Psoas muscle (tissue), 8 donors: ENCODE data around the gene DAB1. TPM values are rescaled to one million over a fixed set of nuclear protein-coding genes. Genes with fewer than 3 reads are reported as not detected.

Experiments used
- ATAC-seq, 4 donors: fragments of 200-7000 bp; cut with Tn5 transposase; one replicate each; pipeline ENCODE4 v1.9.1; 2020; ENCODE audit warnings: moderate library complexity in 3 of 4, mild to moderate bottlenecking in 2 of 4
- DNase-seq, 2 donors: peaks; one replicate each; pipeline ENCODE4 v3.0.0-alpha.2; 2020
- H3K27ac ChIP-seq: fragments of 200-600 bp; one replicate; pipeline ENCODE4 v1.8.0; 2022
- H3K27me3 ChIP-seq, 3 donors: fragments of 200-600 bp in 1 of 3; one replicate each; pipeline versions ENCODE4 v1.6.1 to v1.8.0; 2013 to 2022; ENCODE audit warnings: low read length in 2 of 3, mild to moderate bottlenecking in 2 of 3, moderate library complexity in 1 of 3; ENCODE audit not compliant: insufficient read depth in 3 of 3
- H3K36me3 ChIP-seq, 2 donors: fragments of 200-600 bp in 1 of 2; one replicate each; pipeline versions ENCODE4 v1.6.1 to v1.8.0; 2013 to 2022; ENCODE audit warnings: low read depth in 1 of 2, mild to moderate bottlenecking in 1 of 2, moderate library complexity in 1 of 2; ENCODE audit not compliant: insufficient read depth in 1 of 2
- H3K4me1 ChIP-seq: fragments of 200-600 bp; one replicate; pipeline ENCODE4 v1.8.0; 2022
- H3K4me3 ChIP-seq: fragments of 200-600 bp; one replicate; pipeline ENCODE4 v1.8.0; 2022; ENCODE audit warnings: mild to moderate bottlenecking
- H3K9me3 ChIP-seq: fragments of 200-600 bp; one replicate; pipeline ENCODE4 v1.8.0; 2022
- WGBS, 3 donors: extraction: QIAGEN DNeasy Blood & Tissue Kit; methylation state at CpG; one replicate each; pipeline versions ENCODE4 v1.1.6 to v1.1.7; 2013; 5-methylcytosine and 5-hydroxymethylcytosine counted together
- intact Hi-C, 2 donors: fragments of 100-400 bp; cut with DNase I; formaldehyde crosslinking; loops; one replicate each; pipeline versions ENCODE4 v1.11.0 to v1.14.2; 2022
- polyA plus RNA-seq, 3 donors: library from polyadenylated mRNA; stranded (reverse); fragments of 200-250 nt; gene quantifications; one replicate each; pipeline ENCODE4 v1.2.3, GENCODE V29; 2013
- total RNA-seq, 4 donors: library from RNA; stranded (reverse); fragmentation: NEBNext Ultra II Directional in 2 of 4; extraction: Animal tissue kit (Norgen Biotek cat#: 25700) in 2 of 4; gene quantifications; one replicate each; pipeline versions ENCODE4 v1.2.1 to v1.2.4, GENCODE V29; 2021 to 2023
- TF ChIP-seq, protein P1 (sequence below): fragments of 200-600 bp; IDR thresholded peaks from one replicate; pipeline ENCODE4 v1.8.0; 2022; ENCODE audit warnings: antibody characterized with exemption
- donor health status: healthy with polysubstance abuse.
- donor health status: DM: no; HTN: no; CAD: no; lungs with moderate emphysema.
- donor health status: Bipolar disorder and iron deficiency.
- donor health status: healthy.
- donor health status: DM: yes; HTN: yes; CAD: no.
- donor health status: DM: no; HTN: no; CAD: no.
- donor health status: DM: no; HTN: no; CAD: no.
- donor health status: DM: yes; HTN: yes; CAD: no.

DAB1 gene
- total and polyA plus RNA-seq, 7 donors, result 0.04 to 0.28 (median 0.09) TPM; not detected in 1

DNA sequence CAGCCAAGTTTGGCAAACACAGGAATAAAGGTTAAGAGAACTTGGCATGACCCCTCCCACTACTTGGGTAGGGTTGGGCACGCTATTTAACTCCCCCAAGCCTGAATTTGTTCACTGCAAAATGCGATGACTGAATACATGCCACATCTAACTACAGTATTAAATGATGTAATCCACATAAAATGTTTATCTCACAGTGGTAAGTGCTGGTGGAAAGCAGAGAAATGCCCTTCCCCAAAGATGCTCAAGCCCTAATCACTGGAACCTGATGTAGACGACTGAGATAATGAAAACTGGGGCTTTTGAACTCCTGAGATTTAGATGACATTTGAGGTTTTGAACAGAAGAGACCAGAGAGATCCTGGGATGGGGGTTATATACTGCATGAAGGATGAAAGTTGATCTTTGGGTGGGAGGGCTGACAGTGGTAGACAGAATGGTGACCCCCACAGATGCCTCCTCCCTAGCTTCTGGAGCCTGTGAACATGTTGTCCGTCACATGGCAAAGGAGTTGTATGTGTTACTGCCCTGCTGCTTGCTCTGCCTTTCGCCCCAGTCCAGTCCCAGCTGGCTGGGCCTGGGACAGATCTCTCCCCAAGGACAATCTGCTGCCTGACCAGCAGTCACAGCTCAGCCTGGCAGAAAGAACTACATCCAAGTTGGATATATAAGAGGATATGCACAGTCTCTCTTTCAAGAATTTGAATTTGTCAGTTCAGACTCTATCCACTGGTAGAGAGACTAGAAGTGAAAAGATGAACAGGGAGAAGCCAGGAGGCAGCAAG is 120.9 kb downstream of the DAB1 start:
- Histone ChIP-seq H3K36me3 (no peaks in the 10 kb centered on the region), H3K27me3 (no peaks in the 10 kb centered on the region), H3K4me3 (no peak overlapping the region), H3K27ac (no peak overlapping the region), H3K9me3 (no peaks in the 10 kb centered on the region), H3K4me1 (no peaks in the 10 kb centered on the region)
- DNase-seq, result no peak
- intact Hi-C loops, result no loop called here
- WGBS, 3 donors, result 61 to 75% (median 73%) methylated on average over 5 of the region's 5 CpGs
- no peak for ATAC-seq
- TF ChIP-seq, protein P1, sequence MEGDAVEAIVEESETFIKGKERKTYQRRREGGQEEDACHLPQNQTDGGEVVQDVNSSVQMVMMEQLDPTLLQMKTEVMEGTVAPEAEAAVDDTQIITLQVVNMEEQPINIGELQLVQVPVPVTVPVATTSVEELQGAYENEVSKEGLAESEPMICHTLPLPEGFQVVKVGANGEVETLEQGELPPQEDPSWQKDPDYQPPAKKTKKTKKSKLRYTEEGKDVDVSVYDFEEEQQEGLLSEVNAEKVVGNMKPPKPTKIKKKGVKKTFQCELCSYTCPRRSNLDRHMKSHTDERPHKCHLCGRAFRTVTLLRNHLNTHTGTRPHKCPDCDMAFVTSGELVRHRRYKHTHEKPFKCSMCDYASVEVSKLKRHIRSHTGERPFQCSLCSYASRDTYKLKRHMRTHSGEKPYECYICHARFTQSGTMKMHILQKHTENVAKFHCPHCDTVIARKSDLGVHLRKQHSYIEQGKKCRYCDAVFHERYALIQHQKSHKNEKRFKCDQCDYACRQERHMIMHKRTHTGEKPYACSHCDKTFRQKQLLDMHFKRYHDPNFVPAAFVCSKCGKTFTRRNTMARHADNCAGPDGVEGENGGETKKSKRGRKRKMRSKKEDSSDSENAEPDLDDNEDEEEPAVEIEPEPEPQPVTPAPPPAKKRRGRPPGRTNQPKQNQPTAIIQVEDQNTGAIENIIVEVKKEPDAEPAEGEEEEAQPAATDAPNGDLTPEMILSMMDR, result no peak

DNA sequence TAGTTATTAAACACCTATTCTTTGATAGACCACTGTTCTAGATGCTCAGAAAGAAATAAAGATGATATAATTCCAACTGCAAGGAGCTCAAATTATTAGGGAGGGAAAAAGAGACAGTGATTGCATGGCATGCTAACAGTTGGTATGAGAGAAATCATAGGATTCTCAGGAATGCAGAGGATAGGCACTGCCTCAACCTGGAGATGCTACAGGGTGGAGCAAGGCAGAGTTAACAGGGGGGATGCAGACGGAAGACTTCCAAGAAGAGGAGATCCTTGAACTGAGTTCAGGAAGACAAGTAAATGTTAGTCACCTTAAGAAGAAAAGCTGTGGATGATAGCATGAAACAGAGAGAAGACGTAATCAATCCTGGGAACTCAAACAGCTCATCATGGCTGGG is 123.7 kb downstream of the DAB1 start:
- Histone ChIP-seq H3K4me1 (no peaks in the 10 kb centered on the region), H3K27me3 (no peaks in the 10 kb centered on the region), H3K27ac (no peak overlapping the region), H3K9me3 (no peaks in the 10 kb centered on the region), H3K4me3 (no peak overlapping the region), H3K36me3 (no peaks in the 10 kb centered on the region)
- DNase-seq, result no peak
- TF ChIP-seq, protein P1, result no peak
- no peak for ATAC-seq
- 77 to 90% (median 82%) methylated on average over 2 of the region's 2 CpGs for WGBS, 3 donors
- intact Hi-C loops, result no loop called here

DNA sequence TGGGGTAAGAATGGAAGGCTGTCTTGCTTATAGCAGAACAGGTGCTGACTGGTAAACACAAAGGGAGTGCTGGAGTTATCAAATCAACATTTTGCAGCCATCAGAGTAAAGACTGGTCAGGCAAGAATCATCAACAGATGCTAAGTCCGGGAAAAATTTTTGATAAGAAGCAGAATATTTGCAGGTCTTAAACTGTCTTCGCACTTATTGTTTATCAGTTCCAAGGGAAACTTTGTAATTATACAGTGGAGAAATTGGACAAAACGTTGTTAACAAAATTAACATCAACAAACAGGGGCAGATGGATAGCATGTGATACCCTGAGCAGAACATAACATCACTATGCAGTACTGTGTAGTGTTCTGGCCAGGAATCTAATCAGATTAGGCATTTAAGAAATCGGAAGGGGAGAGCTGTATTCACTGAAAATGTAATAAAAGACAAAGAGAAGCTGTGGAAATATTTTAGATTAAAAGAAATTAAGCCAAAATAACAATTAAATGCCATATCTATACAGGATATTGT is 127.1 kb downstream of the DAB1 start:
- no peaks in the 10 kb centered on the region for H3K9me3 ChIP-seq
- H3K4me1 ChIP-seq, result no peaks in the 10 kb centered on the region
- intact Hi-C loops, result no loop called here
- no peak overlapping the region for H3K4me3 ChIP-seq
- H3K27me3 ChIP-seq, result peaks cover 0 to 3% (median 0%) of the 10 kb centered on the region in 3 donors
- WGBS, 3 donors, result 56 to 68% (median 61%) methylated on average over 4 of the region's 4 CpGs
- H3K36me3 ChIP-seq, result no peaks in the 10 kb centered on the region
- H3K27ac ChIP-seq, result no peak overlapping the region
- no peak for DNase-seq
- TF ChIP-seq, protein P1, result no peak
- no peak for ATAC-seq

DNA sequence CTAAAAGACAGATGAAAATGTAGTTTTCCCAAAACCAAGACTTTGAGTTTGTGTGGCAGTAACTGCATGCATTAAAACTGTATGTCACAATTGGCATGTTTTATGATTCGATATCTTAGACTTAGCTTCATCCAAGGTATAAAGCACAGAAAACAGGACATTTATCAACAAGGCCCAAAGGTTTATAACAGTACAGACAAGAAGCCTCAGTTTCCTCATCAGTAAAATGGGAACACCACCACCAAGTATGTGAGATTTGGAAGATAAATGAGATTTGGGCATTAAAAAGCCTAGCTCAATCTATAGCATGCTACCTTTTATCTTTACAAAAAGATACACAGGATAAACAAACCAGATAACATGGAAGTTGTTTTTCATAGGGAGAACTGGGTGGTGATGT is 128.5 kb downstream of the DAB1 start:
- intact Hi-C loops, result no loop called here
- no peaks in the 10 kb centered on the region for H3K9me3 ChIP-seq
- H3K4me3 ChIP-seq, result no peak overlapping the region
- no peaks in the 10 kb centered on the region for H3K4me1 ChIP-seq
- no peak for ATAC-seq
- peaks cover 0 to 3% (median 0%) of the 10 kb centered on the region in 3 donors for H3K27me3 ChIP-seq
- no peaks in the 10 kb centered on the region for H3K36me3 ChIP-seq
- no peak for DNase-seq
- no peak overlapping the region for H3K27ac ChIP-seq
- TF ChIP-seq, protein P1, result no peak
- 92 to 96% (median 94%) methylated on average over 1 of the region's 1 CpG for WGBS, 3 donors

DNA sequence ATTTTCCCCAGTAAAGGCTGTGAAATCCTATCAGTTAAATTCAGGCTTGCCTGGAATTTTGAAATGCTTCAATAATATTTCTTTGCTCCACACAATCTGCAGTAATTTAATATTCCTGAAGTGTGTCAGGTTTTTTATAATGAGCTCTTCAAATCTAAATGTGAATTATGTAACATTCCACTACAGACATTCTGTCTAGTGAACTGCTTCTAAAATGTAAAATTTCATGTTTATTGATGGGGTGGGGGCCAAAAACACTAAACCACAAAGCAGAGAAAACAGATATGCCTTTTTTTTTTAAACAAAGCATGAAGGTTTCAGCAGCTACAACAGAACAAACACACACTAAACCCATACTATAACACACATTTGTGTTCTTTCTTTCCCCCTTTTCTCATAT is 129.7 kb downstream of the DAB1 start:
- Histone ChIP-seq H3K4me3 (no peak overlapping the region), H3K27ac (no peak overlapping the region), H3K9me3 (no peaks in the 10 kb centered on the region), H3K36me3 (no peaks in the 10 kb centered on the region), H3K27me3 (peaks cover 0 to 3% (median 0%) of the 10 kb centered on the region in 3 donors), H3K4me1 (no peaks in the 10 kb centered on the region)
- ATAC-seq (no peak), DNase-seq (no peak)
- intact Hi-C loops, result no loop called here
- TF ChIP-seq, protein P1, result no peak
